ENCODE results near the gene NFATC2IP.
"Not testable (repeated sequence)": the region's sequence is repeated elsewhere in the genome, so short reads cannot be mapped to it uniquely, and the experiment has no call there.

DNA sequence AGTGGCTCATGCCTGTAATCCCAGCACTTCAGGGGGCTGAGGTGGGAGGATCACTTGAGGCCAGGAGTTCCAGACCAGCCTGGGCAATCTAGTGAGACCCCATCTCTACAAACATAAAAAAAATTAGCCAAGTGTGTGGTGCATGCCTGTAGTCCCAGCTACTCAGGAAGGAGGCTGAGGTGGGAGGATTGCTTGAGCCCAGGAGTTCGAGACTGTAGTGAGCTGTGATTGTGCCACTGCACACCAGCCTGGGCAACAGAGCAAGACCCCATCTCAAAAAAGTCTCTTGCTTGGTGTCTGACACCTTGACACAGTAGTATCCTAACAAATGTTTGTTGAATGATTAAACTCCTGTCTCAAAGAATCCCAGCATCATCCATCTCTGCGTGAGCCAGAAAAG is 19.0 kb downstream of the NFATC2IP start:
- TF ChIP-seq POLR2A (IDR thresholded peaks at IDR 0.05) = not testable (repeated sequence)
- TF ChIP-seq, protein P1, sequence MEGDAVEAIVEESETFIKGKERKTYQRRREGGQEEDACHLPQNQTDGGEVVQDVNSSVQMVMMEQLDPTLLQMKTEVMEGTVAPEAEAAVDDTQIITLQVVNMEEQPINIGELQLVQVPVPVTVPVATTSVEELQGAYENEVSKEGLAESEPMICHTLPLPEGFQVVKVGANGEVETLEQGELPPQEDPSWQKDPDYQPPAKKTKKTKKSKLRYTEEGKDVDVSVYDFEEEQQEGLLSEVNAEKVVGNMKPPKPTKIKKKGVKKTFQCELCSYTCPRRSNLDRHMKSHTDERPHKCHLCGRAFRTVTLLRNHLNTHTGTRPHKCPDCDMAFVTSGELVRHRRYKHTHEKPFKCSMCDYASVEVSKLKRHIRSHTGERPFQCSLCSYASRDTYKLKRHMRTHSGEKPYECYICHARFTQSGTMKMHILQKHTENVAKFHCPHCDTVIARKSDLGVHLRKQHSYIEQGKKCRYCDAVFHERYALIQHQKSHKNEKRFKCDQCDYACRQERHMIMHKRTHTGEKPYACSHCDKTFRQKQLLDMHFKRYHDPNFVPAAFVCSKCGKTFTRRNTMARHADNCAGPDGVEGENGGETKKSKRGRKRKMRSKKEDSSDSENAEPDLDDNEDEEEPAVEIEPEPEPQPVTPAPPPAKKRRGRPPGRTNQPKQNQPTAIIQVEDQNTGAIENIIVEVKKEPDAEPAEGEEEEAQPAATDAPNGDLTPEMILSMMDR (IDR thresholded peaks at IDR 0.05) = not testable (repeated sequence)
